OCI-LY1 (cell line): ENCODE data around the gene MYO19.

Experiments used
- H2AFZ ChIP-seq: fragments of 200-600 bp; sonication (generic), shearing (Covaris generic); 2 replicates; pipeline ENCODE4 v1.6.0; 2014; ENCODE audit warnings: antibody characterized with exemption, mild to moderate bottlenecking, low read length
- H3F3A ChIP-seq: fragments of 200-600 bp; sonication (generic), shearing (Covaris generic); 2 replicates; pipeline ENCODE4 v1.6.0; 2014; ENCODE audit warnings: mild to moderate bottlenecking, antibody characterized with exemption, low read length, moderate library complexity; ENCODE audit not compliant: insufficient read depth
- H3K27ac ChIP-seq: fragments of 200-600 bp; sonication (generic); 2 replicates; pipeline ENCODE4 v1.5.1; 2014; ENCODE audit warnings: low read length, mixed run types, mild to moderate bottlenecking, low read depth; ENCODE audit not compliant: poor library complexity, severe bottlenecking
- H3K27me3 ChIP-seq: fragments of 200-600 bp; sonication (generic); 2 replicates; pipeline ENCODE4 v1.6.0; 2014; ENCODE audit warnings: antibody characterized with exemption, mild to moderate bottlenecking, low read length, moderate library complexity; ENCODE audit not compliant: insufficient read depth
- H3K36me3 ChIP-seq: fragments of 200-600 bp; sonication (generic); 2 replicates; pipeline ENCODE4 v1.6.1; 2014; ENCODE audit warnings: mild to moderate bottlenecking, antibody characterized with exemption, low read length, moderate library complexity, mixed read lengths; ENCODE audit not compliant: insufficient read depth
- H3K4me1 ChIP-seq: fragments of 200-600 bp; sonication (generic); 2 replicates; pipeline ENCODE4 v1.5.1; 2014; ENCODE audit warnings: mild to moderate bottlenecking, low read length, moderate library complexity; ENCODE audit not compliant: insufficient read depth, severe bottlenecking
- H3K4me2 ChIP-seq: fragments of 200-600 bp; sonication (generic), shearing (Covaris generic); 2 replicates; pipeline ENCODE4 v1.6.1; 2014; ENCODE audit warnings: low read length
- H3K4me3 ChIP-seq: fragments of 200-600 bp; sonication (generic); 2 replicates; pipeline ENCODE4 v1.5.1; 2014; ENCODE audit warnings: low read length, low read depth, mild to moderate bottlenecking, mixed read lengths; ENCODE audit not compliant: poor library complexity, severe bottlenecking
- H3K79me2 ChIP-seq: fragments of 200-600 bp; shearing (Covaris generic); 2 replicates; pipeline ENCODE4 v1.6.1; 2016; ENCODE audit warnings: mixed run types, low read length, mixed read lengths; ENCODE audit not compliant: insufficient read depth
- H3K9ac ChIP-seq: fragments of 200-600 bp; sonication (generic), shearing (Covaris generic); 2 replicates; pipeline ENCODE4 v1.6.1; 2014; ENCODE audit warnings: mild to moderate bottlenecking, low read length, mixed read lengths
- H3K9me2 ChIP-seq: fragments of 200-600 bp; sonication (generic), shearing (Covaris generic); 2 replicates; pipeline ENCODE4 v1.6.1; 2014; ENCODE audit warnings: low read depth, mild to moderate bottlenecking, low read length, mixed read lengths
- H3K9me3 ChIP-seq: fragments of 200-600 bp; shearing (Covaris generic); 2 replicates; pipeline ENCODE4 v1.6.1; 2014; ENCODE audit warnings: low read length, mixed read lengths
- H4K20me1 ChIP-seq: fragments of 200-600 bp; sonication (generic), shearing (Covaris generic); 2 replicates; pipeline ENCODE4 v1.6.0; 2016; ENCODE audit warnings: mild to moderate bottlenecking, low read length; ENCODE audit not compliant: insufficient read depth
- CTCF ChIP-seq: fragments of 200-600 bp; sonication (generic), shearing (Covaris generic); IDR thresholded peaks from 2 replicates; pipeline ENCODE4 v1.5.1; 2017; ENCODE audit warnings: mild to moderate bottlenecking, antibody characterized with exemption, low read length, moderate library complexity, mixed read lengths
- EZH2 ChIP-seq: fragments of 200-600 bp; sonication (generic), shearing (Covaris generic); IDR thresholded peaks from 2 replicates; pipeline ENCODE4 v1.8.0; 2017; ENCODE audit warnings: borderline replicate concordance, mixed run types, mild to moderate bottlenecking, antibody characterized with exemption, low read length, moderate library complexity, mixed read lengths

The MYO19 gene

GRCh38 chr17:36500745-36501225, 33.9 kb downstream of the MYO19 start:
- Histone ChIP-seq H3K4me3 (no peak overlapping the region), H3K4me2 (no peak overlapping the region), H2AFZ (no peak overlapping the region), H3K9ac (no peak overlapping the region), H4K20me1 (no peaks in the 10 kb centered on the region), H3K9me2 (no peaks in the 10 kb centered on the region), H3K9me3 (no peaks in the 10 kb centered on the region), H3K27me3 (no peaks in the 10 kb centered on the region), H3K36me3 (peaks cover 74% of the 10 kb centered on the region), H3K79me2 (no peaks in the 10 kb centered on the region), H3K27ac (no peak overlapping the region), H3F3A (no peaks in the 10 kb centered on the region), H3K4me1 (no peaks in the 10 kb centered on the region)
- TF ChIP-seq EZH2 (no peak), CTCF (no peak)

GRCh38 chr17:36498560-36499300, 35.9 kb downstream of the MYO19 start:
- no peak overlapping the region for H3K4me3 ChIP-seq
- no peaks in the 10 kb centered on the region for H3K79me2 ChIP-seq
- peaks cover 76% of the 10 kb centered on the region for H3K36me3 ChIP-seq
- H3F3A ChIP-seq = no peaks in the 10 kb centered on the region
- no peaks in the 10 kb centered on the region for H4K20me1 ChIP-seq
- H3K9ac ChIP-seq = no peak overlapping the region
- no peak overlapping the region for H3K27ac ChIP-seq
- no peaks in the 10 kb centered on the region for H3K27me3 ChIP-seq
- H2AFZ ChIP-seq = no peak overlapping the region
- H3K4me2 ChIP-seq = no peak overlapping the region
- H3K9me2 ChIP-seq = no peaks in the 10 kb centered on the region
- TF ChIP-seq EZH2 (no peak), CTCF (no peak)
- no peaks in the 10 kb centered on the region for H3K4me1 ChIP-seq
- no peaks in the 10 kb centered on the region for H3K9me3 ChIP-seq

- Histone ChIP-seq H3F3A (no peaks in the 10 kb centered on the region), H3K4me3 (no peak overlapping the region), H2AFZ (no peak overlapping the region), H3K4me2 (no peak overlapping the region), H3K9me2 (no peaks in the 10 kb centered on the region), H4K20me1 (no peaks in the 10 kb centered on the region), H3K9me3 (no peaks in the 10 kb centered on the region), H3K79me2 (no peaks in the 10 kb centered on the region), H3K4me1 (no peaks in the 10 kb centered on the region), H3K36me3 (peaks cover 76% of the 10 kb centered on the region), H3K27ac (no peak overlapping the region), H3K27me3 (no peaks in the 10 kb centered on the region), H3K9ac (no peak overlapping the region)
- no peak for TF ChIP-seq EZH2
- no peak for TF ChIP-seq CTCF
Observed at GRCh38 chr17:36498155-36498554, 36.5 kb downstream of the MYO19 start.
